ES-I3 (cell line): ENCODE measurements around the gene IL2RA.

Experiments used
- H3K36me3 ChIP-seq: 2 replicates; pipeline ENCODE4 v1.6.1; 2013; ENCODE audit warnings: mild to moderate bottlenecking, low read length, control low read depth, moderate library complexity; ENCODE audit not compliant: insufficient read depth
- H3K4me1 ChIP-seq: 2 replicates; pipeline ENCODE4 v1.6.1; 2013; ENCODE audit warnings: mild to moderate bottlenecking, control low read depth, low read length; ENCODE audit not compliant: insufficient read depth
- H3K9ac ChIP-seq: 2 replicates; pipeline ENCODE4 v1.6.1; 2013; ENCODE audit warnings: low read depth, mild to moderate bottlenecking, low read length, moderate library complexity
- H3K9me3 ChIP-seq: 2 replicates; pipeline ENCODE4 v1.6.1; 2013; ENCODE audit warnings: mild to moderate bottlenecking, low read length, moderate library complexity; ENCODE audit not compliant: control insufficient read depth, insufficient read depth

IL2RA gene

DNA sequence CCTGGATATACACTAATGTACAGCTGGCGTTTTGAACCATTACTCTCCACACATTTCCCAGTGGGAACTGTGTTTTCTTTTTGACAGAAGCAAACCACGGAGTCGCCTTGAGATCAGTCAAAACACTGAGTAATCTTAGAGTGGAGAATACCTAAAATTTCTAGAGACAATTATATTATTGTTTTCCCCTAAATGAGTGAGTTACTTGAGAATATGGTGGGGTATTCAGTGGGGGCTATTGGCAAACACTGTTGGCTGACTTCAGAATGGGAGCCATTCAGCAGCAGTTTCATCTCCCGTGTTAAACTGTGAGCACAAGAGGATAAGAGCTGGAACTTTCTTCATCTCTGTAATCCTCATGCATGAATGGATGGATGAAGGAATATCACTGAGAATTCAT, 6.2 kb downstream of the IL2RA start:
- H3K36me3 ChIP-seq = no peaks in the 10 kb centered on the region
- no peaks in the 10 kb centered on the region for H3K4me1 ChIP-seq

DNA sequence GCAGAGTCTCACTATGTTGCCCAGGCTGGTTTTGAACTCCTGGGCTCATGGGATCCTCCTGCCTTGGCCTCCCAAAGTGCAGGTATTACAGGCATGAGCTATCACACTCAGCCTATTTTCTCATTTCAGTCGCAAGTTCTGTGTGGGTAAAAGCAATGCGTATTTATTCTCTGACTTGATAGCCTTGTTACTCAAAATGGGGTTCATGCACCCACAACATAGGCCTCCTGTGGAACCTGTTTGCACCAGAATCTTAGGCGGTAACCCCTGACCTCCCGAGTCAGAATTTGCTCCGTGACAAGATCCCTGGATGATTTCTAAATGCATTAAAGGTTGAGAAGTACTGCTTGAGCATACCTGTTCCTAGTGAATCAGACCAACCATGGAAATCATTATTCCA, 7.3 kb downstream of the IL2RA start:
- H3K9ac ChIP-seq = no peak overlapping the region
- no peaks in the 10 kb centered on the region for H3K4me1 ChIP-seq
- H3K9me3 ChIP-seq = no peaks in the 10 kb centered on the region
- no peaks in the 10 kb centered on the region for H3K36me3 ChIP-seq

More for the DNA sequence above, 6.2 kb downstream of the IL2RA start:
- Histone ChIP-seq H3K9ac (no peak overlapping the region), H3K9me3 (no peaks in the 10 kb centered on the region)

- Histone ChIP-seq H3K4me1 (no peaks in the 10 kb centered on the region), H3K36me3 (no peaks in the 10 kb centered on the region), H3K9ac (no peak overlapping the region), H3K9me3 (no peaks in the 10 kb centered on the region)
Observed at GRCh38 chr10:6053816-6054631, 8.1 kb downstream of the IL2RA start.

- H3K4me1 ChIP-seq = no peaks in the 10 kb centered on the region
Observed at GRCh38 chr10:6053303-6053702, 8.9 kb downstream of the IL2RA start.

GRCh38 chr10:6052247-6053221, 9.6 kb downstream of the IL2RA start:
- Histone ChIP-seq H3K4me1 (no peaks in the 10 kb centered on the region), H3K9ac (no peak overlapping the region), H3K36me3 (no peaks in the 10 kb centered on the region), H3K9me3 (no peaks in the 10 kb centered on the region)

More at GRCh38 chr10:6053303-6053702, 8.9 kb downstream of the IL2RA start:
- Histone ChIP-seq H3K9ac (no peak overlapping the region), H3K9me3 (no peaks in the 10 kb centered on the region), H3K36me3 (no peaks in the 10 kb centered on the region)

GRCh38 chr10:6050801-6051445, 11.2 kb downstream of the IL2RA start:
- no peaks in the 10 kb centered on the region for H3K9me3 ChIP-seq
- H3K9ac ChIP-seq = no peak overlapping the region
- H3K36me3 ChIP-seq = no peaks in the 10 kb centered on the region
- no peaks in the 10 kb centered on the region for H3K4me1 ChIP-seq

DNA sequence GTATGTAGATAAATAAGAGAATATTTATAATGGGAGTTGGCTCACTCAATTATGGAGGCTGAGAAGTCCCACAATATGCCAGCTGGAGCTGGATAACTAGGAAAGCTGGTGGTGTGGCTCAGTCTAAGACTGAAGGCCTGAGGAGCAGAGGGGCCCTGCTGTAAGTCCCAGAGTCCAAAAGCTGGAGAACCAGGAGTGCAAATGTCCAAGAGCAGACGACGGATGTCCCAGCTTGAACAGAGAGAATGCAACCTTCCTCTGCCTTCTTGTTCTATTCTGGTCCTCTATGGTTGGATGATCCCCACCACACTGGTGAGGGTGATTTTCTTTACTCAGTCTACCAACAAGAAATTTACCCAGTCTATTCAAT, 13.2 kb downstream of the IL2RA start:
- H3K9me3 ChIP-seq = no peaks in the 10 kb centered on the region
- no peak overlapping the region for H3K9ac ChIP-seq
- H3K4me1 ChIP-seq = no peaks in the 10 kb centered on the region
- H3K36me3 ChIP-seq = no peaks in the 10 kb centered on the region

- H3K9ac ChIP-seq = no peak overlapping the region
- H3K4me1 ChIP-seq = no peaks in the 10 kb centered on the region
- no peaks in the 10 kb centered on the region for H3K9me3 ChIP-seq
- H3K36me3 ChIP-seq = no peaks in the 10 kb centered on the region
Observed at GRCh38 chr10:6048281-6049030, 13.7 kb downstream of the IL2RA start.

DNA sequence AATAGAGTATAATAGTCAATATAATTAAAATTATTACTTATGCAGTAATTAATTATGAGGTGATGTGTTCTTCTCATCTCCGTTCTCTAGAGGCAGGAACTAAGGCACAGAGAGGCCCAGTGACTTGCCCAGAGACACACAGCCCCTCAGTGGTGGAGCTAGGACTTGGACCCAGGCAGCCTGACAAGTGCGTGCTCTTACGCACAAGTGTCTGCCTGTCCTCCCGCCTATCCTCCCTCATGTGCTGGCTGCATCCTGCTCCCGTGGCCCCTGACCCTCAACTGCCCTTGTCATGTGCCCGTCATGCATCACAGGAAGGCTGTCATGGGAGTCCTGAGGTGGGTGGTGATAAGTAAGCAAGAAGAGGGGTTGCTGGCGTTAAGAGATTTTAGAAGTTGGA, 14.3 kb downstream of the IL2RA start:
- Histone ChIP-seq H3K4me1 (no peaks in the 10 kb centered on the region), H3K36me3 (no peaks in the 10 kb centered on the region), H3K9me3 (no peaks in the 10 kb centered on the region), H3K9ac (no peak overlapping the region)

- H3K4me1 ChIP-seq = no peaks in the 10 kb centered on the region
- H3K9me3 ChIP-seq = no peaks in the 10 kb centered on the region
- H3K9ac ChIP-seq = no peak overlapping the region
- H3K36me3 ChIP-seq = no peaks in the 10 kb centered on the region
Observed at GRCh38 chr10:6046773-6047611, 15.2 kb downstream of the IL2RA start.

GRCh38 chr10:6045878-6046772, 16.0 kb downstream of the IL2RA start:
- Histone ChIP-seq H3K9ac (no peak overlapping the region), H3K4me1 (no peaks in the 10 kb centered on the region), H3K9me3 (no peaks in the 10 kb centered on the region), H3K36me3 (no peaks in the 10 kb centered on the region)

DNA sequence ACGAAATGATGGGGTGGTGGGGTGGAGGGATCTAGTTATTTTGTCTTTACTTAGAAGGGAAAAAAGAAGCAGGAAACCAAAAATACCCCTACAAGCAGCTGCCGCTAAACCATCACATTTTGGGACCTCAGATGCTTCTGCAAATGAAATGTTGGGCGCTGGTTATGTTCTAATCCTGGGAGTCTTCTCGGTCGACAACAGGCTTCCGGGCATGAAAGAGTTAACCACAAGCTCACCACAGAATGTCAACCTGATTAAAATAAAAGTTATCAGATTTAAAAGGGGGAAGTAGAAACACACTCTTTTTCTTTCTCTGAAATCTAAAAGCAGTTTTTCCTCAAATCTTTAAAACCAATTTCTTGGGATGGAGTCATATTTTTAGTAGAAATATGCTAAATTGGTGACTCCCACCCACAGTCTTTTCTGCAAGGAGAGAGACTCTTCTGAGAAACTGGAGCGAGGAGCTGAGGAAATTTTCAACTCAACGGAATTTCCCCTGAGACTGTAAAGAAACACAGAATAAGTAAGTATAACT, 16.8 kb downstream of the IL2RA start:
- no peak overlapping the region for H3K9ac ChIP-seq
- H3K4me1 ChIP-seq = no peaks in the 10 kb centered on the region
- no peaks in the 10 kb centered on the region for H3K36me3 ChIP-seq
- H3K9me3 ChIP-seq = no peaks in the 10 kb centered on the region
